NOMO-1 treated with dmso at 0.1 percent for 144 hours (cell line): Measurements from ENCODE around the gene CREB1.
A peak's percentile ranks its signal among the peaks of the same experiment; 100 is the strongest.
"Not testable (repeated sequence)": the region's sequence is repeated elsewhere in the genome, so short reads cannot be mapped to it uniquely, and the experiment has no call there.

Source experiments
- DNase-seq: peaks from one replicate; lab custom pipeline; 2025; ENCODE audit not compliant: unreplicated experiment; lab: John Stamatoyannopoulos, UW

Gene CREB1

DNA sequence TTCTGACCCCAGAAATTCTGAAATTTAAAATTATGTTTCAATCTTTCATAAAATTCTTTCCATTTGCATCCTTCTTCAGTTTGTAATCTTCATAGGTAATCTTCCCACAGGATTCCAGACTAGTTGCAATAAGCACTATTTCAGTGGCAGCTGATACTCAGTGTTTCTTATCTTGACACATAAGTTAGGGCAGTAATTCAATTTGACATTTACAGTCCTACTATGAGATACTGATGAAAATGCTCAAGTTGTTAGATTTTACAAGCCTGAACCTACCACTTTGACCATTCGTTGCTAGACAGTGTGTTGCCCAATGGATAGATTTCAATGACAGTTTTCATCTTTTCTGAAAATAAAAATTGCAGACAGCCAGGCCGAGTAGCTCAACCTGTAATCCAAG, 85.1 kb downstream of the CREB1 start:
- DNase-seq: no peak

DNA sequence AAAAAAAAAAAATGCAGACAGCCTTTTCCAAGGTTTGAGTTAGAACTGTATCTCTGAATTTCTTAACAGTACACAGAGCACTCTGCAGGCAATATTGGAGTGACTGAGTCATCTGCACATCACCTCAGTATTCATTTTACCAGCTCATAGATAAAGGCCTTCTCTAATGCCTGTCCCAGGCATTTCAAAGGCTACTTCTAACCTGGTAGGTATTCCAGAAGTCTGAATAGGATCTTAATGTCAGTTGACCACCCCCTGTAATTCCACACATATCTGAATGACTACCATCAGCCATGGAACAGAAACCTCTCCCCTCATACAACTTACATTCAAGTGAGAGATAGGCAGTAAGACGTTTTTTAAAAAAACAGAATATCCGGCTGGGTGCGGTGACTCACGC, 86.4 kb downstream of the CREB1 start:
- no peak for DNase-seq

DNA sequence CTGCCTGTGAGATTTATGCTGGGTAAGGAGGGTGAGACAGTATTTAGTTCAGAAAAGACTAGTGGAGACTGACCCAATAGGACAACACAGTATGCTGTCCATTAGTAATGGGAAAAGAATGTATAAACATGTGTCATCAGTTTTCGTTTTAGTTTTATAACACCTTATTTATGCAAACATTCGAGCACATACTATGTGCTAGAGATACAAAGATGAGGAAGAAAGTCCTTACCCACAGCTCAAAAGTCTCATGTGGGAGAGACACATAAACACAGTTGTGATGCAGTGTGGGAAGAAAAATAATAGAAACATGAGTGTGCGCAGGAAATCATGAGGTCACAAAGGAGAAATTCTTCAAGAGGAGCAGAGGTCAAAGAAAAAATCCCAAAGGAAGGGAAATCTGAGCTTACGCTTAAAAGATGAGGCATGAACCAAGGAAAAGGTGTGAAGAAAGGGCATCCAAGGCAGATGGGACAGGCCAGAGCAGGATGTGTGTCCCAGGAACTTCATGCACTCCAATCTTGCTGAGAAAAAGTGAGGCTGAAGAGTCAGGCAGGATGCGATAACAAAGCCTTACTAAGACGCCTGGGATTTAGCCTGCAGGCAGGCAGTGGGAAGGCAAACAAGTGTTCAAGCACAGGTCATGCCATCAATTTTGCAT, 87.4 kb downstream of the CREB1 start:
- no peak for DNase-seq

DNA sequence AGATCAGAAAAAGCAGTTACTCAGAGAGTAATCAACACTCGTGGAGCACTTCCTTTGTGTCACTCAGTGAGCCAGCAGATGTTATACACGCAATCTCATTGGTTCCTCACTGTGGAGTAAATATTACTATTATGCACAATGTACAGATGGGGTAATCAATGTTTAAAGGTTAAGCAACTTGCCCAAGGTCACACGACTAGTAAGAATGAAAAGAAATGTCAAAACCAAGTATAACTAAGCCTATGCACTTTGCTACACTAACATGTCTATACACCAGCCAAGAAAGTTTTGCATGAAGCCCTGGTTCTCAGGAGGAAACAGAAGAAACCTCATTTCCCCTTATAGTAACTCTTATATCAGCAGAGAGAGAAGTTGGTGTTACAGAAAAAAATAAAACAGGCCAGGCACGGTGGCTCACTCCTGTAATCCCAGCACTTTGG, 90.0 kb downstream of the CREB1 start:
- DNase-seq: peak; percentile 56

DNA sequence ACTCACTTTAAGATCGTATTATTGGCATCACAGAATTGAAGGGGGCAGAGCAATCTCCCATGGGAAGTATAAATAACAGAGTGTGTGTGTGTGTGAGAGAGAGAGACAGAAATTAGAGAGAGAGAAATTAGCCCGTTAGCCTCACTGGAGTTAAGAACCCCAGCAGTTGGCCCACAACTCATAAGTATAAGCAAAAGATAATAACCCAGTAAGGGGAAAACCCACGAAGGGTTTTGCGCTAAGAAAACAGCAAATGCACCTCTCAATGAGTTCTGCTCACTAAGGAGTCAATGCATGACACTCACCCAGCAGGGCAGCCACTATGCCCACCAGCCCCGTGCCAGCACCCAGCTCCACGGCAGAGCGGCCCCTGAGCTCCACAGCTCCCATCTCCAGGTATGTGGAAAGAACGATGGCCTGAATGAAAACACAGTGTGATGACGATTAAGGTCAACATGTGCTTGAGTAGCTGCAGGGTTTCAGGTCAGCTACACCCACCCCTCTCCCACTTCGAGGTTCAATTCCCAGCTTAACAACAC, 91.8 kb downstream of the CREB1 start:
- DNase-seq: no peak

DNA sequence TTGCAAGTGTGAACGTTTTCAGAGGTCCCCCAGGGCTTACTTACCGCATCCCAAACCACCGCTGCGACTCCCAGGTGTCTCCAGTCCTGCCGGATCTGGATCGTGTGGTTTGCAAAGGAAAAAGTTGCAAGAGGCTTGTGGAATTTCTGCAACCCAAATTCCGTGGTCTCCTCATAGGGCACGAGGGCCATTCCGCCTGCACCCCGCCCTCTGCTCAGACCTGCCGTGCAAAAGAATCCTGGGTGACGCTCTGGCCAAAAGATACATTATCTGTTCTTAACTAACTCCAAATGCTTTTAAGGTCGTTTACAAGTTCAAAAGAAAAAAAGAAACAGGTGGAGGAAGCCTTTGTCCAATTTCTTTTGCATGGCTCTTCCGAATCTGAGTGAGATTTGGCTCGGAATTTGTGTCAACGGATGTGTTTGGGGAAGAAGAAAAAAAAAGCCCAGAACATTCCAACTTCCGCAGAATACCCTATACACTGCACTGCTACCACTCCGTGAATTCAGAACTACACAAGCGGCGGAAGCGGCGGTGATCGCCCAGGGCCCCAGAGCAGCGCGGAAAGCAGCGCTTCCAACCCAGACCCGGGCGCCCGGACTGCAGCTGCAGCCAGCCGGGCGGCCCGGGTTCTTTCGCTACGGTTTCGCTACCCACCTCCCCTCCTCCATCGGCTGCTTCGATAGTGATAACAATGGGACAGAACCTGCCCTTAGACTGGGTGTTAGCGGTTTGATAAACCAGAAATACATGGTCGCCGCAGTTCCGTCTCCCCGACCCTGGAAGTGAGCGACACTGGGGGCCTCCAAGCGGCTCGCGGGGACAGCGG, 94.6 kb downstream of the CREB1 start:
- peak; percentile 67 for DNase-seq

DNA sequence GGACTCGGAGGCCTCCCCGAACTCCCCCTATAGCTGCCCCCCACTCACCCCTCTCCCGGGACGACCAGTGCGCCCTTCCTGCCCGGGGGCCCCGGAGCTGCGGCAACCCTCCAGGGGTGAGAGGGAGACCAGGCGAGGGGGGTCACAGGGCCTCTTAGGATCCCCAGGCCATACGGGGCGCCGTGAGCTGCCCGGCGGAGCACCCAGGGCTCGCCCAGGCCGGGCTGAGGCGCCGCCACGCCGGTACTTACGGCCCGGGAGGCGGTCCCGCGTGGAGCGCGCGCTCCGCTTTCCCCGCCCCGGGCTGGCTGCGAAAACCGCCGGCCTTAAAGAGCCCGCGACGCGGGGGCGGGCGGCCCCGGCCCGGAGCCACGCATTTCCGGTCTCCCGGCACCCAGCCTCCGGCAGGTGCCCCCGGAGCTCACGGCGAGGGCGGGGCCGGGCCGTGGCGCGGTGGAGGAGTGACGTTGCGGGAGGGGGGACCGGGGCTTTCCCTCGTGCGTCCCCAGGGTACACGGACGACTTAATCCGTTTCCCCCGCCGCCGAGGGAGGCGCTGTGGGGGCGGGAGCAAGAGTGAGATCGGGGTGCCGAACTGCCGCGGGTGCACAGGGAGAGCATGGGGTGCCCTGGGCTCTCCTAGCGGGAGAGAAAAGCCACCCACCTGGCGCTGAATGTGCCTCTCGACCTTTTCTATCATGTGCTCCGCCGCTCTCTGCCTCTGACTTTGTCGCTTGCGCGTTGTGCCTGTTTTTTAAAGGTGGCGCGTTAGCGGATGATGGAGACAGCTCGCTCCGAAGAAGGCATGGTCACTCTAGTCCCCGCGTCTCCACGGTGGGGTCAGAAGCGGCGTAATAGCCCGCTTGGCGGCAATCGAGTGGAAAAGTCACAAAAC, 95.5 kb downstream of the CREB1 start, which contains the start of gene METTL21A:
METTL21A (minus strand) TSS at position 381 of the 894 bp plus-strand sequence. CDS start 1,019 bp downstream, outside the sequence.
- DNase-seq: peak; percentile 93

DNA sequence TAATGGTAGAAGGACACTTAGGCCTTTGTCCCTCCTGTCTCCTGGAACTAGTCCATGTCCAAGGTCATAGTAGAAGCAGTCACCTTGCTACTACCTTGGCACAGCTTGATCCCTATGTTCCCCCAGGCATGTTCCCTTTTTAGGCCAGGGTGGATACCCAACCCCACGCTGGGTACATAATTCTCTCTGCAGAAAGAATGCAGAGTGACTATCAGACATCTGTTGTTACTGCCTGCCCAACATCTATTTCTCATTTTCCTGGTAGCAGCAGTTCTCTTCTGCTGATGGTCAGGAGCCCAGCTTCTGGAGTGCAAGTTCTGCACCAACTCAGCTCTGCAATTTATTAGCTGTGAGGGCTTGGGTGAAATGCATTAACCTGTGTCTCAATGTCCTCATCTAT, 99.8 kb downstream of the CREB1 start:
- no peak for DNase-seq

DNA sequence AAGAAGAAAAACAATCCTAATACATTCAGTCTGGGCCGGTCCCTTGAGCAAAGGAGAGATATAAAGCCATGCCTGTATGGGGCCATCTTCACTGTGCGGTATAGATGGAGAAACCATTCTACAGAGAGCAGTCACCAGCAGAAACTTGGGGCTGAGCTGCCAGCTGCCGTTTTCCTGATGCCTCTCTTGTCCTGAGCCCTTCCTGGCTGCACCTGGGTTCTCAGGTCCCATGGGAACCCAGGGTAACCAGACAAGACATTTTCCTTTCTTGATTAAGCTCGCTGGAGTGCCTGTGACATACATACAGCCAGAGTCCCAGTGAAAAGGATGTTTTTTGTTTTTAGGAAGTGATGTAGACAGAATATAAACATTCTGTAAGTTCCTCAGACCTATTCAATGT, 100.7 kb downstream of the CREB1 start:
- no peak for DNase-seq

DNA sequence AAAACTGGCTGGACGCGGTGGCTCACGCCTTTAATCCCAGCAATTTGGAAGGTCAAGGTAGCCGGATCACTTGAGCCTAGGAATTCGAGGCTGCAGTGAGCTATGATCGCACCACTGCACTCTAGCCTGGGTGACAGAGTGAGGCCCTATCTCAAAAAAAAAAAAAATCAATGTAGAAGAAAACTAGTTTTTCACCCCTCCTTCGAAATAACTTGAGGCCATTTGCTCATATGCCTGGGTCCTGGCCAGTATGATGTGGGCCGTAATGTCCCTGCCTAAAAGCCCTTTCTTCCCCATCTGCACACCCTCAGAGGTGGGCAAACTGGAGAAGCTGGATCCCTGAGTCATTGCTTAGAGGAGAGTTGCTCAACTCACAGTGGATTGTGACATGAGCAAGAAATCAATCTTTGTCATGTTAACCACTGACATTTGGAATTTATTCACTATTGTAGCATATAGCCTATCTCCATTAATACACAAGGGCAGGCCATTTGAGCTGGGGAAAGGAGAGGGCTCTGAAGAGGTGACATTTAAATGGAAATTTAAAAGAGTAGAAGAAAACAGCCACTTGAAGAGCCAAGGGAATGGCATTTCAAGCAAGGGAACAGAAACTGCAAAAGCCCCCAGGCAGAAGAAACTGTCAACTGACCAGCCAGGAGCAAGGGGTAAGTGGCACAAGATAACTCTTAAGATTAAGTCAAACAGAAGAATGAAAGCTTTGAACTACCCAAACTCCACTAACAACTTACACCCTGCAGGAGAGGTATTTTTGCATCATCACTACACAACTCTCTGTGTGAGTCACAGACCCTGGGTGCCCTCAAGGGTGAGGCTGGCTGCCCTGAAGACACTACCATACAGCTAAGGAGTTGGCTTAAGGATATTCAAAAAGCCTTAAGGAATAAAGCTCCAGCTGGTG, 103.1 kb downstream of the CREB1 start:
- DNase-seq: peak; percentile 90

DNA sequence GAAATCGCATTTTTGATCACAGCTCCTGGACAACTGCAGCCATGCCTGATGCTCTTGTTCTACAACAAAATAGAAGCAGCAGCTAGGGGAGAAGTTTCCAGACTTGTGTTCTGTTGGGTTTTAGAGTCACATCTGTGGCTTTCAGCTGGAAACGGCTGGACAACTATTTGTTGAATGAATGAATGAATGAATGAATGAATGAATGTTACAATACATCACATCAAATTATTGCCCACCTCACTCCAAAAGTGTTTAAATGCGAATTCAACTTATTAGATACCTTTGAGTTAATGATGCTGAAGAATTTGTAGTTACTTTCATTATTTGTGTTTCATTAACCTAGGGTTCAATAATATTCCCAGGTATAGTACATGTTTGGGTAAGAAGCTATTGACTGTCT, 103.9 kb downstream of the CREB1 start:
- DNase-seq: no peak

DNA sequence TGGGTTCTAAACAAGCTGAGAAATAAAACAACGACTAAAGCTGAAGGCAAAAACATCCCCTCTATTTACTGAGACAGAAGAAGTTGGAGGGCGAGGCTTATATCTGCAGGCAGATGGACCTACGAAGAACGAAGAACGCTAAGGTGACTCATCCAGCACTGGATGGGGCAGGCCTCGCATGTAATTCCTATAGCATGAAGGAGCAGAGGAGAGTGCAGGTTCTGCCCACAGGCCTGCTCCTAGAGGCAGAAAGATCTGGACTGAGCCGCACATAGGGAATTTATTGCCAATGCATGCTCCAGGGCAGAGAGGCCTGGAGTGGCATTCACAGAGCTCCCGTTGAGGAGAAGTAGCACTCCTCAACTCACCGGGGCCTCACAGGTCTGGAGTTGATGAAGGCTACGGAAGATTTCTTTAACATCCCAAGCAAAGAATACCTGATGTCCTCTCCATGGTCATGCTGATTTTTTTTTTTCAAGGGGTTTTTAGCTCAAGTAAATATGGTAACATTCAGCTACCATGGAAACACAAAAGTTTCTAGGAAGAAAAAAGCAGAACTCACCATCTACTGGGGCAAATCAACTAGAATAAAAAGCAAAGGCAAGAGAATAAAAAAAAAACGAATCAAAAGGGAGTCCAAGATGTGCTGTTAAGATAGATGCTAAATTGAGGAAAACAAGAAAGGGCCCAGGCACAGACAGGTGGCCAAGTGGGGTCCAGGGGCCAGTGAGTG, 105.9 kb downstream of the CREB1 start:
- DNase-seq: no peak

DNA sequence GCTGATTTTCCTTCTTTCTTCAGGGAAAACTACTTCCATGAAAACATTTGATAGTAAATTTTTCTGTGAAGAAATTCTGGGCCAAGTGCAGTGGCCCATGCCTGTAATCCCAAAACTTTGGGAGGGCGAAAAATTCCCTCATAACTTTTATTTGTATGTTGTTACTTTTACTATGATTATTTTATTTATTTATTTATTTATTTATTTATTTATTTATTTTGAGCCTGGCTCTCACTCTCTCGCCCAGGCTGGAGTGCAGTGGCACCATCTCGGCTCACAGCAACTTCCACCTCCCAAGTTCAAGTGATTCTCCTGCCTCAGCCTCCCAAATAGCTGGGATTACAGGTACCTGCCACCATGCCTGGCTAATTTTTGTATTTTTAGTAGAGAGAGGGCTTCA, 109.5 kb downstream of the CREB1 start:
- DNase-seq: not testable (repeated sequence)

DNA sequence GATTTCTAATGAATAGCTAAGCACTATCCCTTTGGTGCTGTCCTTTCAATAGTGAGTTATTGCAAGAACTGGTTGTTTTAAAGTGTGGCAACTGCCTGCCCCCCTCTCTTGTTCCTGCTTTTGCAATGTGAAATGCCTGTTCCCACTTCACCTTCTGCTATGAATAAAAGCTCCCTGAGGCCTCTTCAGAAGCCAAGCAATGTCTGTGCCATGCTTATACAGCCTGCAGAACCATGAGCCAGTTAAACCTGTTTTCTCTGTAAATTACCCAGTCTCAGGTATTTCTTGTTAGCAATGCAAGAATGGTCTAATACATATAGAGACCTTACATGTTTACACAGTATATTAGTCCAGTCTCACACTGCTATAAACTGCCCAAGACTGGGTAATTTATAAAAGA, 110.4 kb downstream of the CREB1 start:
- no peak for DNase-seq

DNA sequence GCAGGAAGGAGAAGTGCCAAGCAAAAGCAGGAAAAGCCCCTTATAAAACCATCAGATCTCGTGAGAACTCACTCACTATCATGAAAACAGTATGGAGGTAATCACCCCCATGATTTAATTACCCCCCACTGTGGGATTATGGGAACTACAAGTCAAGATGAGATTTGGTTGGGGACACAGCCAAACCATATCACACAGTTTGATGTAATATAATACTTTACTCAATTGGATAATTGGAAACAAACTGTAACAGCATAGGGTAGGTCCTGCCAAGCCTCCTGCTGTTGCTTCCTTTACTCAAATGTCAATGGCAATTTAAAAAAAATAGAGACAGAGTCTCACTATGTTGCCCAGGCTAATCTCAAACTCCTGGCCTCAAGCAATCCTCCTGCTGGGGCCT, 110.9 kb downstream of the CREB1 start:
- no peak for DNase-seq

DNA sequence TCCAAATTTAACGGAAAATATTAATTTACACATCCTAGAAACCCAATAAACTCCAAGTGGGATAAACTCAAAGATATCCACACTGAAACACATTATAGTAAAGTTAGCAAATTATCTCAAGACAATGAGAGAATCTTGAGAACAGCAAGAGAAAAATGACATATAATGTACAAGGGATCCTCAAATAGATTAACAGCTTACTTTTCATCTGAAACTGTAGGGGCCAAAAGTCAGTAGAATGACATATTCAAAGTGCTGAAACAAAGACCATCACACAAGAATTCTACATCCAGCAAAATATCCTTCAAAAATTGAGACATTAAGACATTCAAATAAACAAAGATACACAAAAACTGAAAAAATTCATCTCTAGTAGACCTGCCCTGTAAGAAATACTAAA, 114.1 kb downstream of the CREB1 start:
- DNase-seq: no peak

DNA sequence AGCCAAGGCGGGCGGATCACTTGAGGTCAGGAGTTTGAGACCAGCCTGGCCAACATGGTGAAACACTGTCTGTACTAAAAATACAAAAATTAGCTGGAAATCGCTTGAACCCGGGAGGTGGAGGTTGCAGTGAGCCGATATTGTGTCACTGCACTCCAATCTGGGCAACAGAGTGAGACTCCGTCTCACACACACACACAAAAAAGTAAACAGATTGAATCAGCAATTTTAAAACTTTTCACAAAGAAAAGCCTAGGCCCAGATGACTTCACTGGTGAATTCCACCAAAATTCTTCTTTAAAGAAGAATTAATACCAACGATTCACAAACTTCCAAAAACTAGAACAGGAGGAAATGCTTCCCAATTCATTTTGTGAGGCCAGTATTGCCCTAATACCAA, 116.8 kb downstream of the CREB1 start:
- DNase-seq: not testable (repeated sequence)
